Stimulated activated CD8-positive, alpha-beta memory T cell treated with anti-CD3 and anti-CD28 coated beads, Interleukin-2, amount 100 ng/mL, for 1 hour (primary cell): ENCODE measurements around the gene KIF18B.
A peak's percentile ranks its signal among the peaks of the same experiment; 100 is the strongest.

Experiments
- DNase-seq, 2 donors: peaks; one replicate each; pipeline ENCODE4 v3.0.0-alpha.2; 2020; ENCODE audit warnings: low read depth in 2 of 2

KIF18B gene

DNA sequence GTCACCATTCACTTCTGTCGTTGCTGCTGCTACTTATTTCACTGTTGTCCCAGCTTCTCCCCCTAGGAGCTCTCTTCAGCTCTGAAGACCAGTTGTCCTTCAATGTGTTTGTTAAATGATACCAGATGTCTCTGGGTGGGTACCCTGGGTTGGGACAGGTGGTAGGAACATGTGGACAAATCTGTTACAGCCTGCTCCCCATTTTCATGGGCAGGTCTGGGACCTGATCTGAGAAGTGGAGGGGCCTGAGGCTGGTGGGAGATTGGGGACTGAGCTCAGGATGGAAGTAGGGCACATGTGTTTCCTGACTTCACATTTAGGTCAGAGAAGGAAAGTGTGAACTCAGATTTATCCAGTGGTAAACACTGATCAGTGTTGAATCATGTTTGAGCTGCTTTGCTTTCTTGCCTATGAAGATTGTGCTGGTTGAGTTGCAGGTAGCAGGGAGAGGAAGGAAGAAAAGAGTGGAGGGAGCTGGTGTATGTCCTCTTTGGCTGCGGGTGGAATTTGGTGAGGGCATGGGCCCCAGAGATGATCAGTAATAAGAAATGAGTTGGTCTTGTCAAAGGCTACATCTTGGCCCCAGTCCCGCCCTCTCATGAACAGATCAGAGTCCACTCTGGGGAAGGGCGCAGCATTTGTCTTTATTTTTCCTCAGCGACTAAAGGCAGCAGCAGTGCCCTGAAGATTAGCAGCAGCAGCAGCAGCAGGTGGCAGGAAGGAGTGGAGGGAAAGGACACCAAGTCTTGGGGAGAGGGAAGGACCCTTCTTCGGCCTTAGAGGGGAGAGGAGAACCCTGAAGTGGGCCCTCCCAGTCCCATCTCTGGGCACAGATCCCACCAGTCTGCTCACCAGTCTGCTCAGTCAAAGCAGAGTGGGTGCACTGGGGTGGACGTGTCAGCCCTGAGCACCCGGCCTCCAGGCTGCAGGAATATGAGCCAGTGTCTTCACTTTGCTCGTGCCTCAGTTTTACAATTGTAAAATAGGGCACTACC, 42.3 kb downstream of the KIF18B start:
- DNase-seq, result no peak

DNA sequence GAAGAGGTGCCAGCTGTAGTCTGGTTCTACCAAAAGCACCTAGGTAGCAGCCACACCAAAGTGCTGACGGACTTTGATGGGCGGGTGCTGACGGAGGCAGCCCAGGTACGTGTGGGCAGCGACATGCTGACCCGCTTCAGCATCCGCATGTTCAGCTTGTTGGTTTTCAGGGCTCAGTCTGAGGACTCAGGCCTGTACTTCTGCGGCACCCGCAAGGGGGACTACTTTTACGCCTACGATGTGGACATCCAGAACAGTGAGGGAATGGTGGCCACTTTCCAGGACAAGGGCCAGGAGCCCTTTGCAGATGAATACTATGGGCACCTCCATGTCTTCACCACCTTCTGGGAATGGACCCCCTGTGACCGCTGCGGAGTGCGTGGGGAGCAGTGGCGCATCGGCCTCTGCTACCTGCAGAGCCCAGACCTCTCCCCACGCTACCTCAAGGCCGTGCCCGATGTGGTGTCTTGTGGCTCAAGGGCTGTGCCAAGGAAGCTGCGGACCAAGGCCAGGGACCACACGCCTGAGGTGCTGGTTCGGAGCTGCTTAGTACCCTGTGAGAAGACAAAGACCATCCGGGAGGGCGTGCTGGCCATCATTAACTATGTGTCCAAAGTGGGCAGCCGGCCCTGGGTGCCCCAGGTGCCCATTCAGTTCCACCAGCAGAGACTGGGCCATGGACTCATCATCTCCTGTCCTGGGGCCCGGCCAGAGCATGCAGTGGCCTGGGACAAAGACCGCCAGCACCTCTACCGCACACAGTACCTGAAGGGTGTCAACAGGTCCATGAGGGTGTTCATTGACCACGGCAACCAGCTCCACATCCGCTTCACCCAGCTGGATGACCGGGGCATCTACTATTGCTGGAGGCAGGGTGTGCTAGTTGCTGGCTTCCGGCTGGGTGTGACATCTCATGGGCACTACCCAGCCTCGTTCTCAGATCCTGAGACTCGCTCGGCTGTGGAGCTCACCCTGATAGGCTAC, 43.3 kb downstream of the KIF18B start:
- no peak for DNase-seq

DNA sequence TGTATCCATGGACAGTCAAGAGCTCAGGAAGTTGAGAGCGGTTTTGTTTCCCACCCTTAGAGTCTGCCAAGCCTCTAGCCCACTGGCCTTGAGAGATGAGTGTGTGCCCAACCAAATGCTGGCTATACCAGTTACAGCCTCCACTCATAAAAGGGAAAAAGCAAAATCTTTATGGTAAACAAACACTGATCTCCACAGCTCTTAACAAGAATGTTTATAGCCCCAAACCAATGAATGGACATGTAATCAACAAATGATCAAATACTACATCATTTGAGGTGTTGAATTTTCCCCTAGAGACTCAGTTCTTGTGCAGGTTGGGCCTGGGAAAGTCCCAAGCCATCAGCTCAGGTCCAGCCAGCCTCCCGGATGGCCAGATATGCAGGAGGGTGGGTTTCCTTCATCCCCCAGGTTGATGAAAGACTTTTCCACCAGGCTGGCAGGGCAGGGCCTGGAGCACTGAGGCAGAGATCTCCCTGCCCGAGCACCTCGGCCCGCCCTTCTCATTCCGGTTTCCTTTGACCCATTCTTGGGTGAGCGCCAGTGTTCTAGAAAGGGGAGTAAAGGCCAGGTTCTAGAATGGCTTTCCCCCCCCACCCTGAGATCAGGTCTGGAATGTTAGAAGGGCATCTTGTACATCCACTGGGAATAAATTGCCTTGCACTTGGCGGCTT, 44.4 kb downstream of the KIF18B start:
- no peak for DNase-seq

DNA sequence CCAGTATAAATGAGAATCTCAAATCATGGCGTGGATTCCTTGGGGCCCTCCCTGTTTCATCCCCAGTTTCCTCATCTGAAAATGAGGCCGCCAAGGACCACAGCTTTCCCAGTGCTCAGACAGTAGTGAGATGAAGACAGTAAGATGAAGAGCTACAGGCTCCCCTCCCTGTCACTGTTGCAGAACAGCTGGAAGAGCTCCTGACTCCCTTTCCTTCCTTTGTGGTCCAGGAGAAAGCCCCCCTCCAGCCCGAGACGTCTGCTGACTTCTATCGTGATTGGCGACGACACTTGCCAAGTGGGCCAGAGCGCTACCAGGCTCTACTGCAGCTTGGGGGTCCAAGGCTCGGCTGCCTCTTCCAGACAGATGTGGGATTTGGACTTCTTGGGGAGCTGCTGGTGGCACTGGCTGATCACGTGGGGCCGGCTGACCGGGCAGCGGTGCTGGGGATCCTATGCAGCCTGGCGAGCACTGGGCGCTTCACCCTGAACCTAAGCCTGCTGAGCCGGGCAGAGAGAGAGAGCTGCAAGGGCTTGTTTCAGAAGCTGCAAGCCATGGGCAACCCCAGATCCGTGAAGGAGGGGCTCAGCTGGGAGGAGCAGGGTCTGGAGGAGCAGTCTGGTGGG, 45.3 kb downstream of the KIF18B start:
- DNase-seq, result no peak

DNA sequence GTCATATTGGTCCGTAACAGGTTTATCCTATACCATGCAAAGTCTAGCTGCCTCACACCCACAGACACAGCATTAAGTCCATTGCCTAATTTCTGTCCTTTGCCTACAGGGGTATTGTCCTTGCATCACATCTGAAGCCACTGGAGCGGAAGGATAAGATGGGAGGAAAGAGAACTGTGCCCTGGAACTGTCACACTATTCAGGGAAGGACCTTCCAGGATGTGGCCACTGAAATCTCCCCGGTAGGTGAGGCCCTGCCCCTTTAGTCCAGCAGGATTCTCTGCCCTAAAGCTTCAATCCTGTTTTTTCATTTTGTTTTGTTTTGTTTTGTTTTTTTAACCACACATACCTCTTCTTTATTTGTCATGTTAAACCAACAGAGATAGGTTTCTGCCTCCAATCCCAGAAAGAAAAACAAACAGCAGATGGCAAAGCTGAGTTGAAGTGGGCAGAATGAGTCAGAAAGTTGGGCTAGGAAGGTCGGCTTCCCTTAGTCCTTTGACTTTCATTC, 46.1 kb downstream of the KIF18B start:
- DNase-seq, result no peak

DNA sequence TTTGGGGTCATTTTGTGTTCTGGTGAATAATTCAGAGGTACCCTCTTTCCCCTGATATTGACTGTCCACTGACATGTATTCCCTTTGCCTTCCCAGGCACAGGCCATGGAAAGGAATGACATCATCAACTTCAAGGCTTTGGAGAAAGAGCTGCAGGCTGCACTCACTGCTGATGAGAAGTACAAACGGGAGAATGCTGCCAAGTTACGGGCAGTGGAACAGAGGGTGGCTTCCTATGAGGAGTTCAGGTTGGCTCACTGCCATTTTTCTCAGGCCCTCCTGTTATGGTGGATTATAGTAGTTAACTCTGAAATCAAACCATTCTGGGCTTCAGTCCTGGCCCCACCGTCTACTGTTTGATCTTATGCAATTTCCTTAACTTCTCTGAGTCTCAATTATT, 46.7 kb downstream of the KIF18B start:
- no peak for DNase-seq

DNA sequence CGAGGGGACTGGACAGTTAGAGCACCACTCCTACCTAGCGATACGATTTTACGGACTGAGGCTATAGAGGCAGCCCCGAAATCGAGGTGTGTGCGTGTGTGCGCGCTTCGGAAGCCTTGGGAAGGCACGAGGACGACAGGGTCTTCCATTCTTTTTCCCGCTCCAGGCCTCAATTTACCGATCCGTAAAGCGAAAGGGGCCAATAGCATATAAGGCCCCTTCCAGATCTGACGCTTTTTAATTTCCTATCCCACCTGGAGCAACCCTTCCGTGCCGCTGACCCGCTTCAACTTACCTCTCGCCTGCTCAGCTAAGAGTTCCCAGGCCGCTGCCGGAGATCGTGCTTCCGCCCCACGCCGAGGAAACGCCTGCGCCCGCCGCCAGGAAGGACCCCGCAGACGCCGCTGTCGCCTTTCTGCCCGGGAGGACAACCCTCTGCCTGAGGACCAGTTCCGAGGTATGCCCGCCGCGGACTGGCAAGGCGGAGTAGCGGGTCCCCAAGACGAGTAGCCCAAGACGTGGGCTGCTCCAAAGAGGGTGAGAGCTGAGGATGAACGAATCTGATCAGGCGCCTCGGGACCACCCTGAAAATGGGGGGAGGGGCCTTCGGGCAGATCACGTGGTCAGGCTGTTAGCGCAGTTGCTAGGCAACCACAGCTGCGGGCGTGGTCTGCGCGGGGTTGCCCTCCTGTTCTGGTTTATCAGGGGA, 48.3 kb downstream of the KIF18B start, which contains the start of gene EFTUD2:
EFTUD2 (minus strand) TSS at position 372 of the 709 bp plus-strand sequence. CDS start 4,924 bp downstream, outside the sequence.
- peak; percentile 83 to 91 for DNase-seq

- no peak for DNase-seq
These were observed 48.9 kb downstream of the KIF18B start for GRCh38 chr17:44898768-44899073.

- DNase-seq, result no peak
These were observed 52.9 kb downstream of the KIF18B start for GRCh38 chr17:44894642-44895041.

DNA sequence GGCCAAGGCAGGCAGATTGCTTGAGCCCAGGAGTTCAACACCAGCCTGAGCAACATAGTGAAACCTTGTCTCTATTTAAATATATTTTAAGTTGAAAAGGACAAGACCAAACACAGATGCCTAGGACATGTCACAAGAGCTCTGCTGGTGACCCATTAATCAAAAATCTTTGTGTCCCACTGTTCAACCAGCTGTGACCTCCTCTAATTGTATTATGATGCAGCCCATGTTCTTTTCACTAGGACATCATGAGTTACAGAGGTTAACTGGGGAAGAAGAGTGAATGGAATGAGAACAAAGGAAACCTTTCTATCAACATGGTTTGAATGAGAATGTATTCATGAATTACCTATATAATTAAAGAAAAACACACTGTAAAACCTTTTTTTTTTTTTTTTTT, 55.3 kb downstream of the KIF18B start:
- no peak for DNase-seq

GRCh38 chr17:44889003-44889402, 58.6 kb downstream of the KIF18B start:
- no peak for DNase-seq

DNA sequence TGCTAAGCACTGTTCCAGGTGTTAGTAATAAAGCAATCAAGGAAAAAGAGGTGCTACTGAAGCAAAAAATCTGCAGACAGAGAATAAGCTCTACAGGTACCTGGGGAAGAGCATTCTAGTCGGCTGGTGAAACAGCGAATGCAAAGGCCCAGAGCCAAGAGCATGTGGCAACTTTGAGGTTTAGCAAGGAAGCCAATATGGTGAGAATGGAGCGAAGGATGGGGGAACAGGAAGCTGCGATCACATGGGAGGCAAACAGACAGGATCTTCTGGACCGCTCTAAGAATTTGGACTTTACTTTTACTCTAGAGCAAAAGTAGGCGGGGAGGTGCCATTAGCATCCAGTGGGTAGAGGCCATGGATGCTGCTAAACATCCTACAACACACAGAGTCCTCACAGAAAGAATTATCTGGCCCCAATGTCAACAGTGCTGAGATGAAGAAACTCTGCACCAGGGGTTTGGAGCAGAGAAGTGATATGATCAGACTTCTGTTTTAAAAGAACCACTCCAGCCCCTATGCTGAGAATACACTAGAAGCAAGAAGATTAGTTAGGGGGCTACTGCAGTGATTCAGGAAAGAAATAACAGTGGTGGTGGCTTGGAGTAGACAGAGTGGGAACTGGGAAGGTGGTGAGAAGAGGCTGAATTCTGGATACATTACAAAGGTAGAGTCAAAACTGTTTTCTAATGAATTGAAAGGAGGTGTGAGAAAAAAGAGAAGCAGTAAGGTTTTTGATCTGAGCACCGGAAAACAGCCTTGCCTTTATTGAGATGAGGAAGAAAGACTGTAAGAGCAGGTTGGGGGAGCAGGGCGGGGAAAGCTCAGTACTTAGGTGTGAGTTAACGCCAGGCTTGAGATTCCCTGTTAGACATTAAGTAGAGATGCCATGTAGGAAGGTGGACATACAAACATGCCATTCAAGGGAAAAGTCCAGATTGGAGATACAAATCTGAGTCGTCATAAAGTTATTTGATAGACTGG, 59.3 kb downstream of the KIF18B start:
- DNase-seq, result no peak

- DNase-seq, result no peak
These were observed 60.6 kb downstream of the KIF18B start for GRCh38 chr17:44887016-44887415.

- no peak for DNase-seq
These were observed 62.6 kb downstream of the KIF18B start for GRCh38 chr17:44884941-44885340.

DNA sequence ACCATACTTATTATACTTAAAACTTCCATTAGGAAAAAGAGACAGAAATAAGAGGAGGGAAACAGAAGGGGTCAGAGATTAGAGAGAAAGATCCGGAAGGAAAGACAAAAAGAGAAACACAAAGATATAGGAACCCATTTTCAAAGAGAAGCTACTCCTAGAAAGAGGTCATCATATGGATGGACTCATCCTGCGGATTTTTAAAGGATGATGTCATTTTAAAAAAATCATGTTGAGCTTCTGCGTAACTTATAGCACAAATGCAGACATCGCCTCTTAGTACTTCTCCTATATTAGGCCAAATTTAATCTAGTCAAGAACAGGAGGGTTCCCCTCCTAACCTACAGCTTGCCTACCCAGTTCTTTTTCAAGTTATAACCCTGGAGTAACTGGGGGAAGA, 66.4 kb downstream of the KIF18B start:
- no peak for DNase-seq

DNA sequence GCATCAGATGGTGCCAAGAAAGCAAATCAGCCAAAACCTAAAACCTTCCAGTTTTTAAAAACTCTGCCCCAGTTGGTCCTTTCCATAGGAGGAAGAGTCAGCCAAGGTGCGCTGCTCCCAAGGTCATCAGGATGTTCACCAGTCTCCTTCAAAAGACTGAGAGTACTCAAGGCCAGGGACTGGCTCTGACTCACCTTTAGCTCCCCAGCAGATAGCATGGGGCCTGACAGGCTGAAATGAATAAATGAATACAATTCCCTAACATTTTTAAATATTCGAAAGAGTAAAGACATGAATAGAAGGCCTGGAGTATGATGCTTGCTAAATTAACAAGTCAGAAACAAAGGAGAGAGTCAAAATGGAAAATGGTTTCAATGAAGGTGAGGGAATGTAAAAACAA, 67.5 kb downstream of the KIF18B start:
- DNase-seq, result no peak

DNA sequence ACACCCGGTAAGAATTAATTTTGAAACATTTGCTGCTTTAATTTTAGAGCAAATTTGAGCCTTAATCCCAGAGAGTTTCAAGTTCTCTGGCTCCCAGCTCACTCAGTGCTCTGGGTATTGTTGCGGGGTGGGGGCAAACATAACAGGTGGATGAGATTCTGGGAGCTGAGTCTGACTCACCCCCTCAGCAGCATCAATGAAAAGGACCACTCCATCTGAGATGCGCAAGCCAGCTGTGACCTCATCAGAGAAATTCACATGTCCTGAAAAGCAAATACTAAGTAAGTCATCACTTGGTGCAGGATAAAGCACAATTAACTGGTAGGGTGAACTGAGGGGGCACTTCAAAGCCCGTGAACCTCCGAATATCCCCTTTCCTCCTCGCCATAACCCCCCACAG, 68.2 kb downstream of the KIF18B start:
- no peak for DNase-seq

DNA sequence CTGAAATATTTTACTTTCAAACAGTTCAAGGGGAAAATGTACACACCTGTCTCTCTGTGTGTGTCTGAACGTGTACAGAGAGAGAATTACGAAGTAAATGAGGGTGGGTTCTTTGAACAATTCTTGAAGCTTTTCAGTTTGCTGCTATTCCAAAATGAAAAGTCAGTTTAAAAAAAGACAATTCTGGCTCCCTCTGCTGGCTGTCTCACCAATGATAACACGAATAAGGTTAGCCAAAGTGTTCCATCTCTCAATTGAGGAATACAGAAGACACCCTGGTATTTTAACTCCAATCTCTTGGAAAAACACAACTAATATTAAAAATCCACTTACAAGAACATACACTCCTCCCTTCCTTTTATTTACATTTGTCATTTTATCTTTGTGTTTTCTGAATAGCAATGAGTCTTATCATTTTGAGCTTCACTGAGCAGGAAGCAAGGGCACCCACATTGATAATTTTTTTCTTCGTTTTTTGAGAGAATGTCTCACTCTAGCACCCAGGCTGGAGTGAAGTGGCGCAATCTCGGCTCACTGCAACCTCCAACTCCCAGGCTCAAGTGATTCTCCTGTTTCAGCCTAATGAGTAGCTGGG, 68.8 kb downstream of the KIF18B start:
- DNase-seq, result no peak

DNA sequence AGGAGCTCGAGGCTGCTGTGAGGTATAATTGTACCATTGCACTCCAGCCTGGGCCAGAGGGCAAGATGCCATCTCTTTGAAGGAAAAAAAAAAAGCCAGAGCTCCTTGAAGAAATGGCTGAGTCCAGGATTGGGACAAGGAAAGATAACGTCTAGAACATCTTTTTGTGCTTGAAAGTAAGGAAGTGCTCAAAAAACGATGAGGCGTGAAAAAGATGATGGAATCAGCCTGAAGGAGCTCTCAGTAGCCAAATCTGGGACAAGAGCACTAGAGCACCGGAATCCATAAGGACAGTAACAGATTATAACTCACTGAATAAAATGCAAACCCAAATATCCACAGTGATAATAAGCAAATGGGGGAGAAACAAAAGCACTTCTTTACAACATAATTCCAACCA, 70.5 kb downstream of the KIF18B start:
- DNase-seq, result no peak
